Trophoblast cell (in vitro differentiated cells and primary cell): ENCODE results near the gene LRRN3.
A peak's percentile ranks its signal among the peaks of the same experiment; 100 is the strongest.

Experiments used
- DNase-seq, 2 donors: peaks; one replicate each; pipeline ENCODE4 v3.0.0-alpha.2; 2016
- H2AFZ ChIP-seq: 2 replicates; pipeline ENCODE4 v1.6.1; 2013; ENCODE audit warnings: low read length, moderate library complexity, mild to moderate bottlenecking; ENCODE audit not compliant: insufficient read depth, poor library complexity
- H2AK5ac ChIP-seq: 2 replicates; pipeline ENCODE4 v1.6.1; 2013; ENCODE audit warnings: mild to moderate bottlenecking, low read length
- H2BK120ac ChIP-seq: 2 replicates; pipeline ENCODE4 v1.6.1; 2013; ENCODE audit warnings: low read length, mild to moderate bottlenecking, moderate library complexity; ENCODE audit not compliant: insufficient read depth, poor library complexity
- H2BK12ac ChIP-seq: 2 replicates; pipeline ENCODE4 v1.6.1; 2013; ENCODE audit warnings: mild to moderate bottlenecking, low read length, moderate library complexity
- H2BK5ac ChIP-seq: 2 replicates; pipeline ENCODE4 v1.6.1; 2013; ENCODE audit warnings: low read length, low read depth, moderate library complexity, mild to moderate bottlenecking; ENCODE audit not compliant: poor library complexity
- H3K14ac ChIP-seq: 2 replicates; pipeline ENCODE4 v1.6.1; 2013; ENCODE audit warnings: mild to moderate bottlenecking, low read length
- H3K18ac ChIP-seq: 2 replicates; pipeline ENCODE4 v1.6.1; 2013; ENCODE audit warnings: mild to moderate bottlenecking, low read length
- H3K23ac ChIP-seq: 2 replicates; pipeline ENCODE4 v1.6.1; 2013; ENCODE audit warnings: low read length
- H3K27ac ChIP-seq: 2 replicates; pipeline ENCODE4 v1.5.1; 2013; ENCODE audit warnings: low read depth, mild to moderate bottlenecking, inconsistent platforms, low read length, moderate library complexity
- H3K27me3 ChIP-seq: 2 replicates; pipeline ENCODE4 v1.6.1; 2013; ENCODE audit warnings: inconsistent platforms, mild to moderate bottlenecking, low read length, moderate library complexity; ENCODE audit not compliant: insufficient read depth
- H3K36me3 ChIP-seq, 2 experiments: 1 replicate in 1 of 2; 2 replicates in 1 of 2; pipeline ENCODE4 v1.6.1; 2013; ENCODE audit warnings: low read length in 2 of 2, mild to moderate bottlenecking in 2 of 2, moderate library complexity in 1 of 2; ENCODE audit not compliant: insufficient read depth in 2 of 2, control insufficient read depth in 1 of 2
- H3K4ac ChIP-seq: 2 replicates; pipeline ENCODE4 v1.6.1; 2013; ENCODE audit warnings: low read depth, mild to moderate bottlenecking, low read length, moderate library complexity
- H3K4me1 ChIP-seq, 2 experiments: 1 replicate in 1 of 2; 2 replicates in 1 of 2; pipeline ENCODE4 v1.6.1; 2013; ENCODE audit warnings: low read length in 2 of 2, mild to moderate bottlenecking in 2 of 2, moderate library complexity in 1 of 2; ENCODE audit not compliant: insufficient read depth in 2 of 2, control insufficient read depth in 1 of 2
- H3K4me2 ChIP-seq: 2 replicates; pipeline ENCODE4 v1.6.1; 2013; ENCODE audit warnings: inconsistent platforms, mild to moderate bottlenecking, low read length, moderate library complexity
- H3K4me3 ChIP-seq: 2 replicates; pipeline ENCODE4 v1.5.1; 2013; ENCODE audit warnings: mild to moderate bottlenecking, low read depth, low read length, inconsistent platforms
- H3K79me1 ChIP-seq: one replicate; pipeline ENCODE4 v1.6.1; 2013; ENCODE audit warnings: low read length
- H3K79me2 ChIP-seq: 2 replicates; pipeline ENCODE4 v1.6.1; 2013; ENCODE audit warnings: low read length, mild to moderate bottlenecking; ENCODE audit not compliant: control insufficient read depth, insufficient read depth, poor library complexity
- H3K9ac ChIP-seq: 2 replicates; pipeline ENCODE4 v1.6.1; 2013; ENCODE audit warnings: mild to moderate bottlenecking, low read length
- H3K9me3 ChIP-seq: 2 replicates; pipeline ENCODE4 v1.6.1; 2013; ENCODE audit warnings: low read depth, mild to moderate bottlenecking, control low read depth, inconsistent platforms, low read length; ENCODE audit not compliant: insufficient read depth
- H4K12ac ChIP-seq: 2 replicates; pipeline ENCODE4 v1.6.1; 2013; ENCODE audit warnings: low read depth, mild to moderate bottlenecking, low read length, moderate library complexity
- H4K8ac ChIP-seq: 2 replicates; pipeline ENCODE4 v1.6.1; 2013; ENCODE audit warnings: low read depth, mild to moderate bottlenecking, low read length, moderate library complexity
- H4K91ac ChIP-seq: one replicate; pipeline ENCODE4 v1.6.1; 2013; ENCODE audit warnings: low read depth, mild to moderate bottlenecking, low read length, moderate library complexity
- WGBS: extraction: QIAGEN DNeasy Blood & Tissue Kit; methylation state at CpG from one replicate; pipeline ENCODE4 v1.1.7; 2013; ENCODE audit warnings: missing lambda C conversion rate; ENCODE audit not compliant: insufficient read length, insufficient coverage; ENCODE audit errors: extremely low coverage; 5-methylcytosine and 5-hydroxymethylcytosine counted together

The LRRN3 gene

GRCh38 chr7:111086532-111086931, 4.4 kb upstream of the LRRN3 start:
- no peaks in the 10 kb centered on the region for H3K79me1 ChIP-seq
- no peak overlapping the region for H3K4me3 ChIP-seq
- DNase-seq, result no peak
- H3K18ac ChIP-seq, result no peak overlapping the region
- no peak overlapping the region for H3K9ac ChIP-seq
- no peak overlapping the region for H4K91ac ChIP-seq
- H2AK5ac ChIP-seq, result no peak overlapping the region
- H3K27me3 ChIP-seq, result no peaks in the 10 kb centered on the region
- H3K4me1 ChIP-seq, result no peaks in the 10 kb centered on the region
- no peak overlapping the region for H3K14ac ChIP-seq
- no peak overlapping the region for H3K4ac ChIP-seq
- no peak overlapping the region for H4K8ac ChIP-seq
- no peak overlapping the region for H2BK12ac ChIP-seq
- no peak overlapping the region for H2BK5ac ChIP-seq
- no peak overlapping the region for H2BK120ac ChIP-seq
- H3K23ac ChIP-seq, result no peak overlapping the region
- no peaks in the 10 kb centered on the region for H3K79me2 ChIP-seq
- no peaks in the 10 kb centered on the region for H3K36me3 ChIP-seq
- no CpG with 5 or more reads among the region's 2 CpGs for WGBS
- H2AFZ ChIP-seq, result no peak overlapping the region
- H4K12ac ChIP-seq, result no peak overlapping the region
- no peaks in the 10 kb centered on the region for H3K9me3 ChIP-seq
- no peak overlapping the region for H3K4me2 ChIP-seq
- H3K27ac ChIP-seq, result no peak overlapping the region

GRCh38 chr7:111088328-111088727, 2.6 kb upstream of the LRRN3 start:
- Histone ChIP-seq H3K4me1 (no peaks in the 10 kb centered on the region), H3K27me3 (no peaks in the 10 kb centered on the region), H3K79me2 (no peaks in the 10 kb centered on the region), H3K18ac (no peak overlapping the region), H3K4me2 (no peak overlapping the region), H3K14ac (no peak overlapping the region), H3K23ac (no peak overlapping the region), H2AFZ (no peak overlapping the region), H4K8ac (no peak overlapping the region), H4K12ac (no peak overlapping the region), H2BK120ac (no peak overlapping the region), H2AK5ac (no peak overlapping the region), H3K9ac (no peak overlapping the region), H3K9me3 (no peaks in the 10 kb centered on the region), H3K4me3 (no peak overlapping the region), H3K4ac (no peak overlapping the region), H4K91ac (no peak overlapping the region), H3K79me1 (no peaks in the 10 kb centered on the region), H3K27ac (no peak overlapping the region), H2BK12ac (no peak overlapping the region), H2BK5ac (no peak overlapping the region), H3K36me3 (no peaks in the 10 kb centered on the region)
- no CpG with 5 or more reads among the region's 1 CpG for WGBS
- no peak for DNase-seq

GRCh38 chr7:111089822-111090426, 1.0 kb upstream of the LRRN3 start:
- Histone ChIP-seq H3K36me3 (no peaks in the 10 kb centered on the region), H3K4me2 (no peak overlapping the region), H3K4me3 (no peak overlapping the region), H2BK5ac (no peak overlapping the region), H3K14ac (no peak overlapping the region), H3K23ac (no peak overlapping the region), H3K27me3 (no peaks in the 10 kb centered on the region), H3K9me3 (no peaks in the 10 kb centered on the region), H2AK5ac (no peak overlapping the region), H3K79me1 (no peaks in the 10 kb centered on the region), H3K27ac (no peak overlapping the region), H2AFZ (no peak overlapping the region), H3K4me1 (no peaks in the 10 kb centered on the region), H3K9ac (no peak overlapping the region), H3K79me2 (no peaks in the 10 kb centered on the region), H4K12ac (no peak overlapping the region), H2BK12ac (no peak overlapping the region), H4K91ac (no peak overlapping the region), H3K4ac (no peak overlapping the region), H2BK120ac (no peak overlapping the region), H3K18ac (no peak overlapping the region), H4K8ac (no peak overlapping the region)
- peak in 1 of 2 donors; percentile 74 for DNase-seq
- WGBS, result no CpG with 5 or more reads among the region's 1 CpG

GRCh38 chr7:111091593-111092358, 849 bp downstream of the LRRN3 start:
- H3K14ac ChIP-seq, result no peak overlapping the region
- no peaks in the 10 kb centered on the region for H3K9me3 ChIP-seq
- H3K18ac ChIP-seq, result no peak overlapping the region
- no peak overlapping the region for H2BK120ac ChIP-seq
- no peak overlapping the region for H3K4ac ChIP-seq
- no peak overlapping the region for H3K4me2 ChIP-seq
- no peak overlapping the region for H2AK5ac ChIP-seq
- no peak overlapping the region for H4K8ac ChIP-seq
- H4K91ac ChIP-seq, result no peak overlapping the region
- no peak for DNase-seq
- no peak overlapping the region for H3K4me3 ChIP-seq
- H3K4me1 ChIP-seq, result no peaks in the 10 kb centered on the region
- WGBS, result no CpG with 5 or more reads among the region's 3 CpGs
- no peak overlapping the region for H4K12ac ChIP-seq
- H3K27ac ChIP-seq, result no peak overlapping the region
- no peak overlapping the region for H2BK5ac ChIP-seq
- H2BK12ac ChIP-seq, result no peak overlapping the region
- H3K79me1 ChIP-seq, result no peaks in the 10 kb centered on the region
- no peak overlapping the region for H3K9ac ChIP-seq
- no peaks in the 10 kb centered on the region for H3K79me2 ChIP-seq
- no peaks in the 10 kb centered on the region for H3K36me3 ChIP-seq
- H2AFZ ChIP-seq, result no peak overlapping the region
- no peaks in the 10 kb centered on the region for H3K27me3 ChIP-seq
- no peak overlapping the region for H3K23ac ChIP-seq
